Measurements from ENCODE around the gene NENF. TPM values are rescaled to one million over a fixed set of nuclear protein-coding genes. Genes with fewer than 3 reads are reported as not detected.

NENF gene
- total RNA-seq, 1 experiment from 2014 or later: 45.3 TPM

GRCh38 chr1:212457740-212458338 lies 25.1 kb downstream of the NENF start:
- Mint-ChIP-seq H3K4me1 (ENCODE audit: low read depth, unreplicated experiment) (no peaks in the 10 kb centered on the region), H3K4me3 (ENCODE audit: low read depth, unreplicated experiment) (no peak overlapping the region), H3K27me3 (ENCODE audit: unreplicated experiment) (no peaks in the 10 kb centered on the region), H3K9me3 (ENCODE audit: low read depth, unreplicated experiment) (no peaks in the 10 kb centered on the region), H3K27ac (ENCODE audit: unreplicated experiment) (no peak overlapping the region), H3K36me3 (ENCODE audit: insufficient read depth, unreplicated experiment) (no peaks in the 10 kb centered on the region)
- TF ChIP-seq, protein P1, sequence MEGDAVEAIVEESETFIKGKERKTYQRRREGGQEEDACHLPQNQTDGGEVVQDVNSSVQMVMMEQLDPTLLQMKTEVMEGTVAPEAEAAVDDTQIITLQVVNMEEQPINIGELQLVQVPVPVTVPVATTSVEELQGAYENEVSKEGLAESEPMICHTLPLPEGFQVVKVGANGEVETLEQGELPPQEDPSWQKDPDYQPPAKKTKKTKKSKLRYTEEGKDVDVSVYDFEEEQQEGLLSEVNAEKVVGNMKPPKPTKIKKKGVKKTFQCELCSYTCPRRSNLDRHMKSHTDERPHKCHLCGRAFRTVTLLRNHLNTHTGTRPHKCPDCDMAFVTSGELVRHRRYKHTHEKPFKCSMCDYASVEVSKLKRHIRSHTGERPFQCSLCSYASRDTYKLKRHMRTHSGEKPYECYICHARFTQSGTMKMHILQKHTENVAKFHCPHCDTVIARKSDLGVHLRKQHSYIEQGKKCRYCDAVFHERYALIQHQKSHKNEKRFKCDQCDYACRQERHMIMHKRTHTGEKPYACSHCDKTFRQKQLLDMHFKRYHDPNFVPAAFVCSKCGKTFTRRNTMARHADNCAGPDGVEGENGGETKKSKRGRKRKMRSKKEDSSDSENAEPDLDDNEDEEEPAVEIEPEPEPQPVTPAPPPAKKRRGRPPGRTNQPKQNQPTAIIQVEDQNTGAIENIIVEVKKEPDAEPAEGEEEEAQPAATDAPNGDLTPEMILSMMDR (IDR thresholded peaks at IDR 0.05; ENCODE audit: unreplicated experiment): peak; percentile 79
- BruUV-seq (replicated peaks): no TSS peak
- CTCF ChIA-PET: interaction anchor here (0.6 to 3.9 kb wide), 8 partner anchors 20 to 423 kb away, joined by 3 to 35 read pairs (median 3); partner anchors contain the start of genes ATF3, DTL, INTS7 and NENF
- intact Hi-C loops (cut with micrococcal nuclease; ENCODE audit: unreplicated experiment): loop anchor here (2.0 to 5.0 kb wide), 4 partner anchors 89 to 776 kb away; no protein-coding TSS in a partner anchor
- peak; percentile 79 for DNase-seq

GRCh38 chr1:212458817-212459216 lies 26.1 kb downstream of the NENF start:
- no TSS peak for BruUV-seq (replicated peaks)
- H3K4me3 Mint-ChIP-seq (ENCODE audit: low read depth, unreplicated experiment): no peak overlapping the region
- no peaks in the 10 kb centered on the region for H3K9me3 Mint-ChIP-seq (ENCODE audit: low read depth, unreplicated experiment)
- no peaks in the 10 kb centered on the region for H3K27me3 Mint-ChIP-seq (ENCODE audit: unreplicated experiment)
- CTCF ChIA-PET: no interaction called here
- TF ChIP-seq, protein P1 (IDR thresholded peaks at IDR 0.05; ENCODE audit: unreplicated experiment): no peak
- no peak for DNase-seq
- intact Hi-C loops (cut with micrococcal nuclease; ENCODE audit: unreplicated experiment): loop anchor here (5.0 kb wide), 2 partner anchors 323 to 777 kb away; no protein-coding TSS in a partner anchor
- no peak overlapping the region for H3K27ac Mint-ChIP-seq (ENCODE audit: unreplicated experiment)
- peaks cover under 1% of the 10 kb centered on the region for H3K4me1 Mint-ChIP-seq (ENCODE audit: low read depth, unreplicated experiment)
- no peaks in the 10 kb centered on the region for H3K36me3 Mint-ChIP-seq (ENCODE audit: insufficient read depth, unreplicated experiment)

DNA sequence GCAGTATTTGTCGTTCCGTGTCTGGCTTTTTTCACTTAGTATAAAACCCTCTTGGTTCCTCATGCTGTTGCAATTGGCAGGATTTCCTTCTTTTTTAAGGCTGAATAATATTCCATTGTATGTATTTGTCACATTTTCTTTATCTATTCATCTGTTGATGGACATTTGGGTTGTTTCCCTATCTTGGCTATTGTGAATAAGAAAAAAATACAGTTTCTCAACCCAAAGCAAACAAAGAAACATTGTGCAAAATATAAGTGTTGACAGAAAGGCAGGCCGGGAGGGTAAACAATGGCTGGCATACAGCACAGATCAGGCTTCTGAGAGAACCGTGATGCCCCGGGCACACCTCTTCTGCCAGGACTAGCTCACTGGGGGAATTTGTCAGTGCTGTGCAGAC lies 26.9 kb downstream of the NENF start:
- CTCF ChIA-PET: no interaction called here

DNA sequence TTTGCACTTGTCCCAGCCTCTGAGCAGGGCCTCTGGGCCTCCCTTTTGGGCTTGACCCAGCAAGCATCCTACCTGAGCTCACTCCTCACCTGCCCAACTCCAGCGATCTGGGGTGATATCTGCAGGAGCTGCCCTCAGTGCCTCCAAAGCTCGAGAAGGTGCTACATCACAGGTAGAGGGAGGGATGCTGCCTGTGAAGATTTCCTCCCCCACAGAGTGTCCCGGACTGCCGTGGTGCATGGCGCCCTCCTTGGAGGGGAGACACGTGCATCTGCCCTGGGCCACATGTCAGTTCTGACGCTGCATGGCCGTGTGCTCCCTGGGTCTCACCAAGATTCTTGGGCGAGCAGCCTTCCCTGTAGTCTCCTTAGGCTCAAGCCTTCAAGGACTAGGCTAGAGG lies 27.7 kb downstream of the NENF start:
- BruUV-seq (replicated peaks): no TSS peak
- Mint-ChIP-seq H3K27ac (ENCODE audit: unreplicated experiment) (no peak overlapping the region), H3K27me3 (ENCODE audit: unreplicated experiment) (no peaks in the 10 kb centered on the region), H3K36me3 (ENCODE audit: insufficient read depth, unreplicated experiment) (no peaks in the 10 kb centered on the region), H3K4me1 (ENCODE audit: low read depth, unreplicated experiment) (peaks cover 11% of the 10 kb centered on the region), H3K4me3 (ENCODE audit: low read depth, unreplicated experiment) (no peak overlapping the region), H3K9me3 (ENCODE audit: low read depth, unreplicated experiment) (no peaks in the 10 kb centered on the region)
- CTCF ChIA-PET: interaction anchor here (0.8 kb wide), 1 partner anchor 17 kb away, joined by 3 read pairs; no protein-coding TSS in a partner anchor
- DNase-seq: no peak
- TF ChIP-seq, protein P1 (IDR thresholded peaks at IDR 0.05; ENCODE audit: unreplicated experiment): no peak
- intact Hi-C loops (cut with micrococcal nuclease; ENCODE audit: unreplicated experiment): no loop called here

More for the DNA sequence above, 26.9 kb downstream of the NENF start:
- Mint-ChIP-seq H3K4me3 (ENCODE audit: low read depth, unreplicated experiment) (no peak overlapping the region), H3K27ac (ENCODE audit: unreplicated experiment) (no peak overlapping the region), H3K36me3 (ENCODE audit: insufficient read depth, unreplicated experiment) (no peaks in the 10 kb centered on the region), H3K4me1 (ENCODE audit: low read depth, unreplicated experiment) (peaks cover 8% of the 10 kb centered on the region), H3K27me3 (ENCODE audit: unreplicated experiment) (no peaks in the 10 kb centered on the region), H3K9me3 (ENCODE audit: low read depth, unreplicated experiment) (no peaks in the 10 kb centered on the region)
- DNase-seq: no peak
- intact Hi-C loops (cut with micrococcal nuclease; ENCODE audit: unreplicated experiment): loop anchor here (5.0 kb wide), 2 partner anchors 323 to 777 kb away; no protein-coding TSS in a partner anchor
- no TSS peak for BruUV-seq (replicated peaks)
- TF ChIP-seq, protein P1 (IDR thresholded peaks at IDR 0.05; ENCODE audit: unreplicated experiment): no peak

Data from Calu3 (cell line).